HT1080 (cell line): ENCODE data around the gene FBXW9. TPM values are rescaled to one million over a fixed set of nuclear protein-coding genes. Genes with fewer than 3 reads are reported as not detected.
A peak's percentile ranks its signal among the peaks of the same experiment; 100 is the strongest.
"Not testable (repeated sequence)": the region's sequence is repeated elsewhere in the genome, so short reads cannot be mapped to it uniquely, and the experiment has no call there.

Experiments used
- DNase-seq: peaks from one replicate; pipeline ENCODE4 v3.0.0-alpha.2; 2015; ENCODE audit warnings: low read depth
- total RNA-seq: library from RNA; depleted of rRNA; stranded (reverse); fragments of >200 nt; shearing (Covaris generic); gene quantifications from 2 replicates; pipeline ENCODE4 v1.2.3, GENCODE V29; 2014

Gene FBXW9
- total RNA-seq, 1 experiment from 2014 or later = 22.2 TPM

DNA sequence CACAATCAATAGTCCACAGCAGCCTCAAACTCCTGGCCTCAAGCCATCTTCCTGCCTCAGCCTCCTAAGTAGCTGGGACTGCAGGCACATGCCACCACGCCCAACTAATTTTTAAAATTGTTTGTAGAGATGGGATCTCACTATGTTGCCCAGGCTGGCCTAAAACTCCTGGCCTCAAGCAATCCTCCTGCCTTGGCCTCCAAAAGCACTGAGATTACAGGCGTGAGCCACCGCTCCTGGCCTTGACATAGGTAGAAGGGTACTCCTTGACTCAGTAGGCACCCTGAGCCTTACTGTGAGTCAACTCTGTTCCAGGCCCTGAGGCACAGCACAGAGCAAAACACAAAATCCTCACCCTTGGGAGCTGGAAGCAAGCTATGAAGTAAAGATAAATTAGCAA is 19.5 kb upstream of the FBXW9 start:
- no peak for DNase-seq

DNA sequence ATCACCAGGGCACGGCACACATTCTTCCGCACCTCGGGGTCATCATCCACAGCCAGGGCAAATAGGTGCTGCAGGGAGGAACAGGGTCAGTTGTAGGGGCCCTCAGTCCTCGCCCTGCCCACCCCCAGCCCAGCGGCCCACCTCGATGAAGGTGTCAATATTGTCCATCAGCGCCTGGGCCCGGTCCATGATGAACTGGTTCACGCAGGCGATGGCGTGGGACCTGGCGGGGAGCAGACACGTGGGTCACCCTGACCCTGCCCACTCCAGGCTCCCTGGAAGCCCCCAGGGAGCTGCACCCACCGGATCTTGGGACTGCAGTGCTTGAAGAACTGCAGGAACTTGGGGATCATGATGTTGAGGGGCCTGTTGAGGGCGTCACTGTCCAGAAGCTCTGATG is 18.7 kb upstream of the FBXW9 start:
- DNase-seq = no peak

DNA sequence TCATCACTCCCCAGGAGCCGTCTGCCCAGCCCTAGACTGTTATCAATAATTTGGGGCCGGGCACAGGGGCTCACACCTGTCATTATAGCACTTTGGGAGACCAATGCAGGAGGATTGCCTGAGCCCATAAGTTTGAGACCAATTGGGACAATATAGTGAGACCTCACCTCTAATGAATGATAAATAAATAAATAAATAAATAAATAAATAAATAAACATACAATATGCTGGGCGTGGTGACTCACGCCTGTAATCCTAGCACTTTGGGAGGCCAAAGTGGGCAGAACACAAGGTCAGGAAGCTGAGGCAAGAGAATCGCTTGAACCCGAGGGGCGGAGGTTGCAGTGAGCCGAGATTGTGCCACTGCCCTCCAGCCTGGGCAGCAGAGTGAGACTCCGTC is 16.9 kb upstream of the FBXW9 start:
- DNase-seq = not testable (repeated sequence)

DNA sequence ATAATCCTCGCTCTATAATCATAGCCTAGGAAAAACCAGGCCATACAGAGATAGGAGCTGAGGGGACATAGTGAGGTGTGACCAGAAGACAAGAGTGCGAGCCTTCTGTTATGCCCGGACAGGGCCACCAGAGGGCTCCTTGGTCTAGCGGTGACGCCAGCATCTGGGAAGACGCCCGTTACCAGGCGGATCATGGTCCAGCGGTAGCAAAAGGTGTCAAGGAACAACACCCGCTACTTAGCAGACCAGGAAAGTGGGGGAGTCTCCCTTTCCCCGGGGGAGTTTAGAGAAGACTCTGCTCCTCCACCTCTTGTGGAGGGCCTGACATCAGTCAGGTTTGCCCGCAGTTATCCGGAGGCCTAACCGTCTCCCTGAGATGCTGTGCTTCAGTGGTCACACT is 15.6 kb upstream of the FBXW9 start:
- not testable (repeated sequence) for DNase-seq

DNA sequence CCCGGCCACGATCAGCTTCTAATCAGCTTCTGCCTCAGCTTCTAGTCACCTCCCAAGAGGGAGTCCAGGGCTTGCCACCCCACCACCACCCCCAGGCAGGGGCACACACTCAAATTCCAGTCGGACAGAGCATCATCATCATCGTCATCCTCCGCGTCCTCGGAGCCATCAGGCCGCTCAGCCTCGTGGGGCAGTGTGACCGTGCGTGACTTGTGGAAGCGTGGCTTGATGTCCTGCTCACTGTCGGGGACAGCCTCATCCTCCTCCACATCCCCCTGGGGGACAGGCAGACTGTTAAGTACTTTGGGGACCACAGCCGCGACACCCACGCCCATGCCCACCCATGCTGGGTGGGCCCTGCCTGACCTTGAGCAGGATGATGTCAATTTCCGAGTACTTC is 14.8 kb upstream of the FBXW9 start:
- DNase-seq = no peak

DNA sequence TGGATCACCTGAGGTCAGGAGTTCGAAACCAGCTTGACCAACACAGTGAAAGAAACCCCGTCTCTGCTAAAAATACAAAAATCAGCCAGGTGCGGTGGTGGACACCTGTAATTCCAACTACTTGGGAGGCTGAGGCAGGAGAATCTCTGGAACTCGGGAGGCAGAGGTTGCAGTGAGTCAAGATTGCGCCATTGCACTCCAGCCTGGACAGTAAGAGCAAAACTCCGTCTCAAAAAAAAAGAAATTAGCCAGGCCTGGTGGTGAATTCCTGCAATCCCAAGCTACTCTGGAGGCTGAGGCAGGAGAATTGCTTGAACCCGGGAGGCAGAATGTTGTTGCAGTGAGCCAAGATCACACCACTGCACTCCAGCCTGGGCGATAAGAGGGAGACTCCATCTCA is 12.2 kb upstream of the FBXW9 start:
- DNase-seq = no peak

DNA sequence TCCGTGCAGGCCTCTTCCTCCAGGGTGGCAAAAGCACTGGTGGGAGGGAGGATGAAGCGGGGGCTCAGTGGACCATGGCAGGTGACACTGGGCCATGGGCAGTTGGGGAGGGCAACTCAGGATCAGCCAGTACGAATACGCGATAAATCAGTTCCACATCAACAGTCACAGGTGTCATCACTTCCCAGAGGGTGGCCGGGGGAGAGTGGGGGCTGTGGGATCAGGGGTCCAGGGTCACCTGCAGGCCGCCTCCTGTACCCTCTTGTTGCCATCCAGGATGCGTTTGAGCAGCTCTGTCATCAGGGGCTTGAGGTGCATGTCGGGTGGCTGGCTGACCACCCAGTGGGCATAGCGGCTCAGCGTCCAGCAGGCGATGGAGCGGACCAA is 9.9 kb upstream of the FBXW9 start:
- DNase-seq = no peak

DNA sequence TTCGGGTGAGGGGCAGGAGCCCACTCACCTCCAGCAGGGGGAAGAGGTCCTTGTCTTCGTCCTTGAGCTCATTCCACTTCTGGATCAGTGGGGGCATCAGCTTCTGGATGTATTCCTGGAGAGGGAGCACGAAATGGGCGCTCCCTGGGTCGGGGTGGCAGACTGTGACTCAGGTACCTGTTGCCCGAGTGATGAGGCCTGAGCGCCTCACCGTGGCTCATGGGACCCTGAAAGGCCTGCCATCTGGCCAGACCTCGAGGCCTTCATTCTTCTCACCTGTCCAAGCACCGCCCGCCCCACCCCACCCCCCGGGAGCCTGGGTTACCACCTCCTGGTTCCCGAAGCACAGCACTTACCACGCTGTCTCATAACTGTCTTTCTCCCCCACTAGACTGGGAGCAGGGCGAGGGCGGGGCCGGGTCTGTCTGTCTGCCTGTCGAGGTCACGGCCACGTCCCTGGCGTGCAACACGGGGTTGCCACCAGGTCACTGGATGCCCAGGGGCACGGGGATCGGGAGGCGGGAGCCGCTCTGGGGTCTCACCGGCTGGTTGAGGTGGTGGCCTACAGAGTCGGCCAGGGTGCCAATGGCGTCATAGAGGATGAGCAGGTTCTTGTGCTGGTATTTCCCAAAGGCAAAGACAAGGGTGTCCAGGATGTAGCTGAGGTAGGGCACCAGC is 9.4 kb upstream of the FBXW9 start:
- no peak for DNase-seq

DNA sequence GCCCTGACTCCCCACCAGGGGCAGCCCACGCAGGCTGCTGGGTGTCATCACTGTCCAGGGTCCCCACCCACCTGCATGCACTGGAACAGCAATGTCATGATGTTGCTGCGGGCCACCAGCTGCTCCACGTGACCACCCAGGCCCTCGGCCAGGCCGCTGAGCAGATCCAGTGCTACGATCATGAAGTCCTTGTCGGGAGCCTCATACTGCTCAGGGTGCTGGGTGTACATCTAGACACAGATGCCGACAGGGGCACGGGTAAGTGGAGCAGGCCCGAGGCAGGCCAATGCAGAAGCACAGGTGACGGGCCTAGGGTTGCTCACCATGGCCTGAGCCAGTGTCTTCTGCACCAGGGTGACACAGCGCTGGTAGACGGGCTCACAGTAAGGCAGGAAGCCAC is 8.7 kb upstream of the FBXW9 start:
- no peak for DNase-seq

DNA sequence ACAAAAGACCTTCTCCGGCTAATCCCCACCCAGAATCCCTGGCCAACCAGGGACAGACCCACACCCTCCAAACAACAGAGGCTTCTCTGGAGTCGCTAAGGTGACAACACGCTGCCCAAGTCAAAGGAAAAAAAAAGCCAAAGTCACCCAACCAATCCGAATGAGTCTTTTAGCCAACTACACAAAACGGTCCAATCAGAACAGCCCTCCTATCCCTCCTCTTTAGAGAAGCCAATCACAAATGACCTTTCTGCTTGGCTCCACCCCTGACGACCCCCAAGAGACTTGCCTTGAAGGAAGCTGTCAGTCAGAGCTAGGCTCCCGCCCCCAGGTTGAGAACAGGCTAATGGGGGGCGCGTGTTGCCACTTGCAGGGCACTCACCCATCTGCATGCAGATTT is 6.6 kb upstream of the FBXW9 start:
- peak; percentile 38 for DNase-seq

DNA sequence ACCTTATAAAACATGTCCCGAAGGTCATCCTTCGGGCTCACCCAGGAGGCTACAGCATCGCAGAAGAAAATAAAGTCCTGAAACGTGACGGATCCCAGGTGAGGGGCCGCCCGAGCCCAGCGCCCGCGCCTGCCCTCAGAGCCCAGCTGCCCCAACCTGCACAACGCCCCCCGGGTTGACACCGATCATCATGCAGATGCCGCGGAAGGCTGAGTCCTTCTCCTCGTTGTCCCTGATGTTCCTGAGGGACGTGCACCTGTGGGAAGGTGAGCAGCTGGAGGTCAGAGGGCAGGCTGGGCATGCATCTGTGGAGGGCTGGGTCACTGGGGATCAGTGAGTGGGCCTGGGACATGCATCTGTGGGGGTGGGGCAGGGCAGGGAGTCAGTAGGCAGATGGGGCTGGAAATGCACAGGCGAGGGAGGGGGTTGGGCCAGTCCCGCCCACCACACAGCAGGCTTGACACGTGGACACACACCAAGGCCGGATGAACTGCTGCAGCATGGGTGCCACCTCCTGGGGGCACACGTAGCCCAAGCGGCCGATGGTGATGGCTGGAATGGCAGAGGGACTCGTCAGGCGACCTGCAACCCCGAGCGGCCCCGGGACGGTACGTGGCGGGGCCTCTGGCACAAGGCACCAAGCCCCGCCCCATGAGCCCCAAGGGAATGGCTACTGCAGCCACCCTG is 5.3 kb upstream of the FBXW9 start:
- no peak for DNase-seq

DNA sequence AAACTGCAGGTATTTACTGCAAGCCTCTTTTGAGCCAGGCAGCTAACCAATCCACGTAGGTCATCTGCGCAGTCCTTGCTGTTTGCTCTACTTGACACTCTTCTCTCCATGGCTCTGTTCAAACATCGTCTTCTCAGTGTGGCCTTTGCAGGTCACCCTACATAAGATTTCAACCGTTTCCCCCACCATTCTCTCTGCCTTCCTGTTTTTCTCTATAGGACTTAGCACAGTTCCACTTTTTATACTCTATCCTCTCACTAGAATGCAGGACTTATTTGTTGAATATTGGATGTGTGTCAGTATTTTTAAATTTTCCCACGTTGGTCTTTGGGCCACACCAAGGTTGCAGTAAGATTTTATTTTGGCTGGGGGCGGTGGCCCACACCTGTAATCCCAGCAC is 1.7 kb upstream of the FBXW9 start:
- no peak for DNase-seq

DNA sequence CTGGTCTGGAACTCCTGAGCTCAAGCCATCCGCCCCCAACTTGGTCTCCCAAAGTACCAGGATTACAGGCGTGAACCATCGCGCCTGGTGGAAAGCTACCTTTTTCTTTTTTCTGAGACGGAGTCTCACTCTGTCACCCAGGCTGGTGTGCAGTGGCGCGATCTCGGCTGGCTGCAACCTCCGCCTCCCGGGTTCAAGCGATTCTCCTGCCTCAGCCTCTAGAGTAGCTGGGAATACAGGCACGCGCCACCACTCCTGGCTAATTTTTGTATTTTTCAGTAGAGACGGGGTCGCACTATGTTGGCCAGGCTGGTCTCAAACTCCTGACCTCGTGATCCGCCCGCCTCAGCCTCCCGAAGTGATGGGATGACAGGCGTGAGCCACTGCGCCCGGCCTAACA is 994 bp upstream of the FBXW9 start:
- DNase-seq = not testable (repeated sequence)

DNA sequence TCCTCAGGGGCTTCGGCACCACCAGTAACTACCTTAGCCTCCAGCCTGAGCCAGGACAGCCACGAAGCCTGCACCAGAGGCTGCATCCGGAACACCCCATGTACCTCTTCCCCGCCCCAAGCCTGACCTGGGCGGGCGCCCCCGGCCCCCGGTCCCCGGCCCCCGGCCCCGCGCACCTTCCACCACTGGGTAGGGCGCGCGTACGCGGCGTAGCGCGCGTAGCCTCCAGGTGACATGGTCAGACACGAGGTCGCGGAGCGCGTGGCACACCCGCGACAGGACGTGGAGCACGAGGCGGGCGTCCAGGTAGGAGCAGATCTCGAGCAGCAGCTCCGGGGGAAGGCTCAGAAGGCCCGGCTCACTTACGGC is 450 bp downstream of the FBXW9 start:
- DNase-seq = no peak

DNA sequence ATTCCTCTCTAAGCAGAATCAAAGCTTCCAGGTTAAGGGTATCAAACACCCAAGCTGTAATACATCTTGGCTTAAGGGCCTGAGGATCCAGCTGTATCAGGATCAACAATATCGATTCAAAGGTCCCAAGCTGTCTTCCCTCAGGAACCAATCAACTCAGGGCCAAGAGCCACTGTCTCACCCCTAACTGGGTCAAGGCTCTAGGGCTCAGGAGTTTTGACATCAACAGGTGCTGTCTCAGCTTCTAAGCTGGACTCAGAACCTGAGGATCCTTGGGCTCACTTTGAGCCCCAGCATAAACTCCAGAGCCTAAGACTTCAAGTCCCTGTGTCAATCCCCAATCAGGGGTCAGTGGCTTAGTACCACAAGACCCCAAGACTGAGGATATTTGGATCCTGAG is 917 bp downstream of the FBXW9 start:
- no peak for DNase-seq

DNA sequence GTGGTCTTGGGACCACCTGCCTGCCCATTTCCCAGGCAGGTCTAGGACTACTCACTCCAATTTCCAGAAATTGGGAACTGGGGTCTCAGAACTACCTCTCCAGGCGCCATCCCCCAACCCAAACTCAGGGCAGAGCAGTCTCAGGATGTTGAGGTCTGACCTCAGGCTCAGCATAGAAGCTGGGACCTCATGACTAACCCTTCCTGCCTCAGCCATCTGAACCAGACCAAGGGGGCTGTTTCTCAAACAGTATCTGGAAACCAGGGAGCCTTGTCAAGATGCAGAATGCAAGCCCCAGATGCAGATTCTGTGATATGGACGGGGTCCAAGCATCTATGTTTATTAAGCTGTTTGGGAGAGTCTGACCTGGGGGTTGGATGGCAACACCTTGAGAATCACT is 1.3 kb downstream of the FBXW9 start:
- DNase-seq = peak; percentile 50

DNA sequence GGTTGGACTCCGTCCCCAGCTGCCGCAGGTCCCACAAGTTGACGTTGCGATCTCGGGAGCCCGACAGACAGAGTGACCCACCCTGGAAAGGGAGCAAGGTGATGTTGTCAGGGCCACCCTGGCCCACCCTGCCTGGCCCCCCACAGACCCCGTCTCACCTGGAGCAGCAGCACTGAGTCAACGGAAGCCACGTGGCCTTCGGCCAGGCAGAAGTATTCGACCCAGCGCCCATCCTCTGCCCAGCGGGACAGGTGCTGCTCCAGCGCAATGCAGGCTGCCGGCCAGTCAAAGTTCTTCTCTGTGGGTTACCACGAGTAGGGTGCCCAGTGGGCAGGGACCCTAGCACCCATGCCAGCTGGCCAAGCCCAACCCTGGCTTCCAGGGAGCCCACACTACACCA is 1.8 kb downstream of the FBXW9 start:
- DNase-seq = no peak

DNA sequence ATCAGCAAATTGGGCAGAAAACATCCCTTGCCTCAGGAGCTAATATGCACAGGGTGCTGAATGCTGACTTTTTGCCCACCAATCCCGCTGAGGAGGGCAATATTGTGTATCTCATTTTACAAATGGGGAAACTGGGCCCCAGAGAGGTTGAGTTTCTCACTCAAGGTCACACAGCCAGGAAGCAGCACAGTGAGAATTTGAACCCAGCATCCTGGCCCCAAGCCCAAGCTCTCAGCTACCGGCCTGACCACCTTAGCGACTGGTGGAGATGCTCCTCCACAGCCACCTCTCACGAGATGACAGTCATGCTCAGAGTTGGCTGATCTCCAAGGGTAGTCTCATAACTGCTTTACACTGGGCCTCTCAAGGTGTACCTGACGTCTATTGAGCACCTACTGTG is 3.5 kb downstream of the FBXW9 start:
- no peak for DNase-seq

DNA sequence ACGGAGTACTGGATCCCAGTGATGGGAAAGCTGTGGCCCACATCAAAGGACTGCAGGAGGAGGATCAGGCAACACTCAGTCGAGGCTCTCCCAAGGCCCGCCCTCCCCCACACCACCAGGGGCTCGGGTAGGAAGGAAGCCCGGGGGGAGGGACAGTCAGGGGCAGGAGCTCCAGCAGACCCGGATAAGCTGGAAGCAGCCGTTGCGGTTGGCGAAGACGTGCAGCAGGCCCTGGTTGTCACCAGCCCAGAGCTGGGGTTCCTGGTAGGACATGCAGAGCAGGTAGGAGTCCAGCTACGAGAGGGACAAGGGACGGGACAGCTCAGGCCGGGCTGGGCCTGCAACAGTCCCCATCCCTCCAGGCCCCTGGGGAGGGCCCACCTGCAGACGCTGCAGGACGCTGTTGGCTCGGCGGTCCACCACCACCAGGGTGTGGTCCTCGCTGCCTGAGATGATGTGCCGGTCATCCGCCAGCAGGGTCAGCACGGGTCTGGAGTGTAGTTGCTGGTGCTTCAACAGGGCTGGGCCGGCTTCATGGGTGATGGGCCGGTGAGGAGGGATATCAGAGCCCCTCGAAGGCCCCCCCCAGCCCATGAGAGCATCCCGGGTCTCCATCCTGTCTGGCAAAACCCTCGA is 6.7 kb downstream of the FBXW9 start:
- DNase-seq = no peak

DNA sequence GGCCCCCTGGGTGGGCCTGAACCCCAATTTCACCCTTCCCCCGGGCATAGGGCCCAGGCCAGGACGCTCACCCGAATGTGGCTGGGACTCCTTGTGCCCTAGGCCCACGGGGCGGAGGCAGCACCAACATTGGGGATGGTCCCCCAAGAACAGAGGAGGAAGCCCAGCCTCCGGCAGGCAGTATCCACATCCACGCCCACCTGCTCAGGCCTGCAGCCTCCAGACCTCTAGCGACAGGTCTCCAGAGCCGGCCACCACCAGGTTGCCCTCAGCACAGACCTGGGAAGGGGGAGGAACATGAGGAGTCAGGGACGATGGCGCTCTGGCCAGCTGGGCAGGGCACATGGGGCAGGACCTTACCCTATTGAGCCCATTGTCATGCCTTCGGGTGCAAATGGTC is 7.4 kb downstream of the FBXW9 start:
- no peak for DNase-seq

DNA sequence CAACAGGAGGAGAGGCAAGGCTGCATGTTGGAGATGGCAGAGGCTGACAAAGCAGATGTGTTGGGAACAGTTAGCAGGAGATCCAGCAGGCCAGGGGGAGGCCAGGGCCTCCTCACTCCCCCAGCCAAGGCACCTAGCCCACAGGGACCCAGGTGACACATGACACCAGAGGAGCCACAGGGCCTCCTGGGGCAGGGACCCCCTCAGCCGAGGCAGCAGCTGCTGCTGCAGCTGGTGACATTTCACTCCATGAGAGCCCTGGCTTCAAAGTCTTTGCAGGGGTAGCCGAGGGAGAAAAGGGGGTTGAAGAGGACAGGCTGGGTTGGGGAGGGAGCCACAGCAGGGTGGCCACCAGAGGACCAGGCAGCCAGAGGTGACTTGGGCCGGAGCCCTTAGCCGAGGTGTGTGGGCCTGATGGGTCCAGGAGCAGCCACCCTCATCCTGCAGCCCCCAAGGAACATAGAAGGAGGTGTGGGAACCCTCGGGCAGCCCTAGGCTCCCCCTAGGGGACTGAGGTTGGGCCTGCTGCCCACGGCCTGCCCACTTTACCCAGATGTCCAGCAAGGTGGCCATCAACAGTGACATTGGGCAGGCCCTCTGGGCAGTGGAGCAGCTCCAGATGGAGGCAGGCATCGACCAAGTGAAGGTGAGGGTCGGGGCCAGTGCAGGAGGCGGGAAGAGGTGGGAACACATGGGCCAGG is 8.8 kb downstream of the FBXW9 start, which contains the start of gene GNG14:
TSS of gene GNG14 (plus strand) at position 503 of the 701 bp plus-strand sequence. CDS start at position 554, 51 bp downstream.
- DNase-seq = no peak

DNA sequence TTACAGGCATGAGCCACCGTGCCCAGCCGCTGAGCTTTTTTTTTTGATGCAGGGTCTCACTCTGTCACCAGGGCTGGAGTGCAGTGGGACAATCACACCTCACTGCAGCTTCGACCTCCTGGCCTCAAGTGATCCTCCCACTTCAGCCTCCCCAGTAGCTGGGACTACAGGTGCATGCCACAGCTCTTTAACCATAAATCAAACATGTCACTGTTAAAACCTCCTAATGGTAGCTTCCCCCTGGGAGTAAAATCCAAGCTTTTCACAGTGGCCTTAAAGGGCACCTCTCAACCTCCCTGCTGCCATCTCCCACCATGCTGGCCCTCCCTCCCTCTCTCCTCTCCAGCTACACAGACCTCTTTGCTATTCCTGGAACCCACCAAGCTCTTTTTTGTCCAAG is 10.6 kb downstream of the FBXW9 start:
- no peak for DNase-seq
